Muscle layer of duodenum (tissue), 2 donors: ENCODE data around the gene BRD2.

Experiments used
- H3K27ac ChIP-seq: one replicate; pipeline ENCODE4 v1.7.0; 2013; ENCODE audit warnings: mild to moderate bottlenecking, low read length
- H3K27me3 ChIP-seq: one replicate; pipeline ENCODE4 v1.7.0; 2013; ENCODE audit warnings: low read depth, mild to moderate bottlenecking, control low read depth, low read length
- H3K36me3 ChIP-seq, 2 donors: one replicate each; pipeline ENCODE4 v1.7.0; 2013; ENCODE audit warnings: low read length in 2 of 2, control low read depth in 1 of 2, mild to moderate bottlenecking in 1 of 2; ENCODE audit not compliant: insufficient read depth in 2 of 2, control insufficient read depth in 1 of 2
- H3K4me1 ChIP-seq, 2 donors: one replicate each; pipeline ENCODE4 v1.7.0; 2013; ENCODE audit warnings: low read length in 2 of 2, mild to moderate bottlenecking in 2 of 2, control low read depth in 1 of 2, moderate library complexity in 1 of 2; ENCODE audit not compliant: insufficient read depth in 2 of 2, control insufficient read depth in 1 of 2
- H3K4me3 ChIP-seq, 2 donors: one replicate each; pipeline ENCODE4 v1.7.0; 2013; ENCODE audit warnings: low read length in 2 of 2, low read depth in 1 of 2, mild to moderate bottlenecking in 1 of 2
- H3K9me3 ChIP-seq, 2 donors: one replicate each; pipeline ENCODE4 v1.7.0; 2013; ENCODE audit warnings: low read length in 2 of 2, control low read depth in 1 of 2, mild to moderate bottlenecking in 1 of 2; ENCODE audit not compliant: control insufficient read depth in 1 of 2
- donor health status: healthy.

Gene BRD2

DNA sequence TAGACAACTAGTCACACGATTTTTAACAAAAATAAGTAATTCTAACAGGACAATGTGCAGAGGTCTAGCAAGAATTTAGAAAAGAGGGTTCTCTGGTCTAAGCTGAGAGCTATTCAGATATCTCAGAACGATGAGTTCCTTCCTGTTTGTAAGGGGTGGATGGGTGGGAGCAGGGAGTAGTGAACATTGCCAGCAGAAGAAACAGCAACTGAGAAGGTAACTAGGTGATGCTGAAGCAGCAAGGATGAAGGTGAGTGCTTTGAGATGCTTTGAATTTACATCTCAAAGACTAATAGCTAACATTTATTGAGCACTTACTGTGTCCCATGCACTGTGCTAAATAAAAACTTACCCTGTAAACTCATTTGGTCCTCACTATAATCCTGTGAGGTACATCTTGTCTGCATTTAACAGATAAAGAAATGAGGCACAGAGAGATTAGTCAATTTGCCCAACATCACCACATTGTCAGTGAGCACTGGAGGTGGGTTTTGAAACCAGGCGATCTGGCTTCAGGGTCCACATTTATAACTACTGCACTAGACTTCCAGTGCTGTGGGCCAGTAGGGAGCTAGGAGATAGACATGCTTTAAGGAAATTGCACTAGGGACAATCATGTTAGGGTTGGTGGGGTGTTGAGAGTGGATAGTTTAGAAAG lies 15.7 kb downstream of the BRD2 start:
- H3K4me1 ChIP-seq = peaks cover 14 to 21% of the 10 kb centered on the region in 2 donors
- peaks cover 24 to 25% of the 10 kb centered on the region in 2 donors for H3K36me3 ChIP-seq
- H3K9me3 ChIP-seq = no peaks in the 10 kb centered on the region
- H3K4me3 ChIP-seq = no peak overlapping the region
- H3K27ac ChIP-seq = no peak overlapping the region
- H3K27me3 ChIP-seq = no peaks in the 10 kb centered on the region

DNA sequence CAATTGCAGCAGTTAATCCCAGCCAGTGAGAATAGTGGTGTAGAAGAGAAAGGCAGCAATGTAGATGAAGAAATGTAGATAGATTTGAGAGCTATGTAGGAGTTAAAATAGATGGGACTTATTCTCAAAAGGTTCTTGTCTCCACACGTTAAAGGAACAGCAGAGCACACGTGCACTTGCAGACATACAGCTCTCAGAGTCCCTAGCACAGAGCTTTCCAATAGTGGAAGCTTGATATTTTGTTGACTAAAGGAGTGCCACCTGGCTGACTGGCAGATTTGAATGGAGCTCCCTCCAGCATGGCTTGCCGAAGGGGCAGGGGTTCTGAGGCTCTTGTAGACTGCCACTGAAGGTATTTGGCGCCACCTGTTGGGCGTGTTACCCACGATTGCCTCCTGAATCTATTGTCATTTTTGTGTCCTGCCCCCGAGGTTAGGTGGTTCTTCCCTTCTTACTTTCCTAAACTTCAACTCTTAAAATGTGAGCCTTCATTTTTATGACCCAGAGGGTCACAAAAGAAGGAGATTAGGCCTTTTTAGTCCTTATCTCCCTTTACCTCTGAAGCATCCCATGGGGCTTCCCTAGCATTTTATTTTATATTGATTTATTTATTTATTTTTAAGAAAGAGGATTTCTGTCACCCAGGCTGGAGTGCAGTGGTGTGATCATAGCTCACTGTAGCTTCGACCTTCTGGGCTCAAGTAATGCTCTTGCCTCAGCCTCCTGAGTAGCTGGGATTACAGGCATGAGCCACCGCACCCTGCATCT lies 16.4 kb downstream of the BRD2 start:
- Histone ChIP-seq H3K27ac (no peak overlapping the region), H3K4me1 (peaks cover 14 to 18% of the 10 kb centered on the region in 2 donors), H3K4me3 (no peak overlapping the region), H3K36me3 (peaks cover 17 to 18% of the 10 kb centered on the region in 2 donors), H3K9me3 (no peaks in the 10 kb centered on the region), H3K27me3 (no peaks in the 10 kb centered on the region)

DNA sequence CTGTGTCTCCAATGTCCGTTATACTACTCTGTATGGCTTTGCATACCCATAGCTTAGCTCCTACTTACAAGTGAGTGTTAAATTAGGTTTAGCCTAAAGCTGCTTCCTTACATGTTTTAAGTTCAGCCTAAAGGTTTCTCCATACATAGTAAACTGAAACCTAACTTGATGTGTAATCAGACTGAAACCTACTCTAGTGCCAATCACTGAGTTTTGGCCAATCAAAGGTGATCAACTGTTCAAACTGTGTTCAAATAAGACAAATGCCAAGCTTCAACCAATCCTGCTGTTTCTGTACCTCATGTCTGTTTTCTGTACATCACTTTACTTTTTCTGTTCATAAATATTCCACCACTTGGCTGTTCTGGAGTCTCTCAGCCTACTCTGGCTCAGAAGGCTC lies 21.0 kb downstream of the BRD2 start:
- Histone ChIP-seq H3K27me3 (no peaks in the 10 kb centered on the region), H3K27ac (no peak overlapping the region), H3K4me1 (peaks cover 0 to 4% of the 10 kb centered on the region in 2 donors), H3K4me3 (no peak overlapping the region), H3K36me3 (no peaks in the 10 kb centered on the region), H3K9me3 (no peaks in the 10 kb centered on the region)

DNA sequence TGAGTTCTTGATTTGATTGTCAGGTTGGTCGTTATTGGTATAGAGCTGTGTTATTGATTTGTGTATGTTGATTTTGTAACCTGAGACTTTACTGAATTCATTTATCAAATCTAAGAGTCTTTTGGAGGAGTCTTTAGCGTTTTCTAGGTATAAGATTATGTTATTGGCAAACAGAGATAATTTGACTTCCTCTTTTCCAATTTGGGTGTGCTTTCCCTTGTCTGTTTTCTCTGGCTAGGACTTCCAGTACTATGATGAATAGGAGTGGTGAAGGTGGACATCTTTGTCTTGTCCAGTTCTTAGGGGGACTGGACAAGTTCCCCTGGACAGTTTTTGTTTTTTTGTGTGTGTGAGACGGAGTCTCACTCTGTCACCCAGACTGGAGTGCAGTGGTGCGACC lies 23.6 kb downstream of the BRD2 start:
- no peaks in the 10 kb centered on the region for H3K4me1 ChIP-seq
- H3K27ac ChIP-seq = no peak overlapping the region
- no peak overlapping the region for H3K4me3 ChIP-seq
- H3K36me3 ChIP-seq = no peaks in the 10 kb centered on the region
- H3K27me3 ChIP-seq = no peaks in the 10 kb centered on the region
- H3K9me3 ChIP-seq = no peaks in the 10 kb centered on the region

DNA sequence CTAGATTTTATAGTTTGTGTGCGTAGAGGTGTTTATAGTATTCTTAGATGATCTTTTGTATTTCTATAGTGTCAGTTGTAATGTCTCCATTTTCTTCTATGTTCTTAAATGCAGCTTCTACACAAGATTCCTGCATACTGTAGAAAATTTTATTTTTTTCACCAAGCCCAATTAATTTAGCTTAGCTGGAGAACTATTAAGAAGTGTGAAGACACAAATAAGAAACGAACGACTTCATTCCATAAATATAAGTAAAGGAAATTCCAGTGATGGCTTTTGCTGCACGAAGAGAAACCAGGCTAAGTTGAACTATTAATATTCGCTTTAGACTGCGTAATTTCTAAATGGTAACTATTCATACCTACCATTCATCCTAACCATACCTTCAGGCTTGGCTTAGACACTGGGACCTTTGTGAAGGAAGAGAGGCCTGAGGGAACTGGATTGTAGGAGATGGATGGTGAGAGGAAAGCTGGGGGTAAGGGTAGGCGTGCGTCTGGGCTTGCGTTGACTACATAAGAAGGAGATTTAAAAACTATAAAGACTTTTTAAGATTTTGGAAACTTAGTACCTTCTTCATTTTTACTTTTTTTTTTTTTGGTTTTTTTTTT lies 25.1 kb downstream of the BRD2 start:
- no peak overlapping the region for H3K4me3 ChIP-seq
- H3K4me1 ChIP-seq = no peaks in the 10 kb centered on the region
- no peaks in the 10 kb centered on the region for H3K36me3 ChIP-seq
- no peak overlapping the region for H3K27ac ChIP-seq
- H3K9me3 ChIP-seq = no peaks in the 10 kb centered on the region
- H3K27me3 ChIP-seq = no peaks in the 10 kb centered on the region

DNA sequence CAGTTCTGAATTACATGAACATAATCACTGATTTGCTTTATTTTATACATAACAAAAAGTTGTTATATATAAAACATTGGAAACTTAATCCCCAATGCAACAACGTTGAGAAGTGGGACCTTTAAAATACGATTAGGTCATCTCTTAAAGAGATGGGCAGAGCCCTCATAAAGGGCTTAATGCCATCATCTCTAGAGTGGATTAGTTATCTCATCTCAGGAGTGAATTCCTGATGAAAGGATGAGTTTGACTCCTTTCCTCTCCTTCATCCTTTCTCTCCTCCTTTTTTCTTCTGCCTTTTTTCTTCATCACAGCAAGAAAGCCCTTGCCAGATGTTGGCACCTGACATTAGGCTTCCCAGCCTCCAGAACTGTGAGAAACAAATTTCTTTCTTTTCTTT lies 27.1 kb downstream of the BRD2 start:
- no peak overlapping the region for H3K27ac ChIP-seq
- no peaks in the 10 kb centered on the region for H3K36me3 ChIP-seq
- H3K9me3 ChIP-seq = no peaks in the 10 kb centered on the region
- no peaks in the 10 kb centered on the region for H3K4me1 ChIP-seq
- H3K27me3 ChIP-seq = no peaks in the 10 kb centered on the region
- H3K4me3 ChIP-seq = no peak overlapping the region

DNA sequence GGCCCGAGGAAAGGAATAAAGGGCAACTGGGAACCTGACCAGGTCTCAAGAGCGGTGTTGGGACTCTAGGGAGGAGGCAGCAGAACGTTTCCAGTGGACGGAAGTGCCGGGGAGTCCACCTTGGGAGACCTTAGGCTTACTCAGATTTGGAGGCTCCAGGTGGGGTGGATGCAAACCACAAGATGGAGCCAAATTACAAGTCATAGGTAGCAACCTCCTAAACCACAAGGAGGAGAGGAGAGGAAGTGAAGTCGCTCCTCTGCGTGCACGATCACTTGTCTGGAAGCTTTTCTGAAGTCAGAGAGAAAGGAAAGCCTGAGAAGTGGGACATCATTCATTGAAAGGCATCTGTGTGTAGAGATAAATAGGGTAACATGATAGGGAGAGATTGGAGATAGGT lies 31.7 kb downstream of the BRD2 start:
- Histone ChIP-seq H3K27me3 (no peaks in the 10 kb centered on the region), H3K9me3 (no peaks in the 10 kb centered on the region), H3K27ac (no peak overlapping the region), H3K4me3 (no peak overlapping the region), H3K36me3 (no peaks in the 10 kb centered on the region), H3K4me1 (no peaks in the 10 kb centered on the region)

DNA sequence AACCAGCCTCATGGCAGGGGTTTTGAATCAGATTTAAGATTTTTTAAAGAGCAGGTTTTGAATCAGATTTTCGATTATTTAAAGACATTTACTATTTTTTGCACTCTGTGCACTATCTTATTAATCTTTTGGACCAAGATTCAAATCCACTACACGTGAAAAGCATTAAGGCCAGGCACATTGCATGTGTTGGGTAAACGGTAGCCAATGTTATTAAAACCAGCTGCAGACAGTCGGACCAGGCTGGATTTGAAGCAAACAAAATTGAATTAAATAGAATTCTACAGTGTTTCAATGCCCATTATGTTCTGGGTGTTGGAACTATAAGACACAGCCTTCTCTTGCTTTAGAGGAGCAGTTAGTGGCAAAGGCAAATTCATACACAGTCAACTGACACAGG lies 33.3 kb downstream of the BRD2 start:
- Histone ChIP-seq H3K27ac (no peak overlapping the region), H3K27me3 (no peaks in the 10 kb centered on the region), H3K4me1 (no peaks in the 10 kb centered on the region), H3K36me3 (no peaks in the 10 kb centered on the region), H3K9me3 (no peaks in the 10 kb centered on the region), H3K4me3 (no peak overlapping the region)

DNA sequence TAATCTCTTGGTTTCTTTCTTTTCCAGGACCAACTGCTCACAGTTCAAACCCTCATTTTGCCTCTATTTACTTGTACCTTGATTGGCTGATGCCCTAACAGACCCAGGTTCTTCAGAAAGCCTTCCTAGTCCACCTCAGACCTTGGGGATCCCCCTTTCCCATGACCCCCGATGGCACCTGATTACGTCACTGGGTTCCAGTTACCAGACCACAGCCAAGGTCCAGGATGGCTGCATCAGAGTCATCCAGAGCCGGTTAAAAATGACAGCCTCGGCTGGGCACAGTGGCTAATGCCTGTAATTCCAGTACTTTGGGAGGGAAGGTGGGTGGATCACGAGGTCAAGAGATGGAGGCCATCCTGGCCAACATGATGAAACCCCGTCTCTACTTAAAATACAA lies 36.5 kb downstream of the BRD2 start:
- no peaks in the 10 kb centered on the region for H3K27me3 ChIP-seq
- H3K9me3 ChIP-seq = no peaks in the 10 kb centered on the region
- no peaks in the 10 kb centered on the region for H3K4me1 ChIP-seq
- no peaks in the 10 kb centered on the region for H3K36me3 ChIP-seq
- no peak overlapping the region for H3K27ac ChIP-seq
- H3K4me3 ChIP-seq = no peak overlapping the region

DNA sequence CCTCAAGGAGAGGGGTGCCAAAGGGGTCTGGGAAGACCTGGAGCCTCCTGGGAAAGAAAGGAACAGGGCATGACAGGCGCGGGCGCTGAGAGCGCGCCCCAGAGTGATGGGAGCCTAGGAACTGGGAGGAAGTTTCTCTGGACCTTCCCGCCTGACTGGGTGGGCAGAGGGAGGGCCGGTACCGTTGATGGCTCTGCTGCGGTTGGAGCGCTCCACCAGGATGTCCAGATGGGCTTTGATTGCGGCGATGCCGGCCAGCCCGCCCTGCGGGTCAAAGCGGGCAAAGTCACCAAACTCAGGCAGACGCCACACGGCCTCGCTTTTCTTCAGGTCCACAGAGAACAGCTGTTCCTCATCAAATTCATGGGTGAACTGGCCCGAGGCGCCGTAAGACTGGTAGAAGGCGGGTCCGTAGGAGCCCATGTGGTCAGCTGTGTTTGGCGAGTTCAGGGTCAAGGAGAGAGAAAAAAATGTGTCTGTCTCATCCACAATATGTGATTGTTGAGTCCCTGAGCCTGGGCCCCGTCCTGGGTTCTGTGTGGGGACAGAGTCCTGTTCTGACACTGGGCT lies 39.5 kb downstream of the BRD2 start:
- Histone ChIP-seq H3K9me3 (no peaks in the 10 kb centered on the region), H3K4me3 (no peak overlapping the region), H3K36me3 (no peaks in the 10 kb centered on the region), H3K27ac (no peak overlapping the region), H3K27me3 (no peaks in the 10 kb centered on the region), H3K4me1 (no peaks in the 10 kb centered on the region)
